Gastrocnemius medialis (tissue), 4 donors: Measurements from ENCODE around the gene OPRPN. TPM values are rescaled to one million over a fixed set of nuclear protein-coding genes. Genes with fewer than 3 reads are reported as not detected.

Experiments used
- ATAC-seq, 2 donors: fragments of 150-250 bp; one replicate each; pipeline ENCODE4 v1.9.1; 2016
- DNase-seq, 2 donors: peaks; one replicate each; pipeline ENCODE4 v3.0.0-alpha.2; 2019
- H3K27ac ChIP-seq, 4 donors: fragments of 200-600 bp; sonication (generic); 1 replicate in 1 of 4; 2 replicates in 3 of 4; pipeline ENCODE4 v1.5.1; 2016 to 2018; ENCODE audit warnings: mild to moderate bottlenecking in 2 of 4, moderate library complexity in 1 of 4
- H3K27me3 ChIP-seq, 3 donors: fragments of 200-600 bp; sonication (generic) in 2 of 3; 1 replicate in 1 of 3; 2 replicates in 2 of 3; pipeline versions ENCODE4 v1.5.1 to v1.6.0; 2016 to 2019; ENCODE audit warnings: mild to moderate bottlenecking in 1 of 3, moderate library complexity in 1 of 3
- H3K36me3 ChIP-seq, 2 donors: fragments of 200-600 bp; sonication (generic) in 1 of 2; one replicate each; pipeline ENCODE4 v1.5.1; 2017 to 2018
- H3K4me1 ChIP-seq, 2 donors: fragments of 200-600 bp; sonication (generic) in 1 of 2; one replicate each; pipeline ENCODE4 v1.5.1; 2016 to 2017; ENCODE audit warnings: mild to moderate bottlenecking in 2 of 2
- H3K4me3 ChIP-seq, 4 donors: fragments of 200-600 bp; sonication (generic) in 3 of 4; 1 replicate in 1 of 4; 2 replicates in 3 of 4; pipeline ENCODE4 v1.5.1; 2016 to 2019; ENCODE audit warnings: mild to moderate bottlenecking in 2 of 4
- H3K9me3 ChIP-seq, 3 donors: fragments of 200-600 bp; sonication (generic) in 2 of 3; 1 replicate in 1 of 3; 2 replicates in 2 of 3; pipeline ENCODE4 v1.5.1; 2016 to 2019
- POLR2A ChIP-seq, 2 donors: fragments of 450-650 bp; IDR thresholded peaks; one replicate each; pipeline ENCODE4 v1.6.1; 2017; ENCODE audit warnings: antibody characterized with exemption in 2 of 2, mild to moderate bottlenecking in 2 of 2, moderate library complexity in 2 of 2
- in situ Hi-C, 4 donors: fragments of 200-750 bp; cut with MboI; loops; one replicate each; pipeline versions ENCODE4 v1.15.0 to v1.8.0; 2017; ENCODE audit warnings: low sequenced_read_pairs in 4 of 4
- intact Hi-C: fragments of 100-400 bp; cut with DNase I; formaldehyde crosslinking; loops from one replicate; pipeline ENCODE4 v1.15.1; 2023; ENCODE audit warnings: low total_unique reads
- total RNA-seq, 4 donors: library from RNA; depleted of rRNA; stranded (reverse); fragments of >200 nt; gene quantifications; one replicate each; pipeline versions ENCODE4 v1.1.0 to v1.2.3, GENCODE V29; 2016
- TF ChIP-seq, protein P1 (sequence below), 5 experiments: fragments of 450-650 bp in 3 of 5; fragments of 200-600 bp in 2 of 5; sonication (generic) in 2 of 5; IDR thresholded peaks in 4 of 5; conservative IDR thresholded peaks in 1 of 5; 1 replicate in 4 of 5; 2 replicates in 1 of 5; pipeline ENCODE4 v1.5.1; 2016 to 2019; ENCODE audit warnings: antibody characterized with exemption in 5 of 5, mild to moderate bottlenecking in 3 of 5, moderate library complexity in 3 of 5

Gene OPRPN
- total RNA-seq, 4 donors from 2014 or later = not detected

DNA sequence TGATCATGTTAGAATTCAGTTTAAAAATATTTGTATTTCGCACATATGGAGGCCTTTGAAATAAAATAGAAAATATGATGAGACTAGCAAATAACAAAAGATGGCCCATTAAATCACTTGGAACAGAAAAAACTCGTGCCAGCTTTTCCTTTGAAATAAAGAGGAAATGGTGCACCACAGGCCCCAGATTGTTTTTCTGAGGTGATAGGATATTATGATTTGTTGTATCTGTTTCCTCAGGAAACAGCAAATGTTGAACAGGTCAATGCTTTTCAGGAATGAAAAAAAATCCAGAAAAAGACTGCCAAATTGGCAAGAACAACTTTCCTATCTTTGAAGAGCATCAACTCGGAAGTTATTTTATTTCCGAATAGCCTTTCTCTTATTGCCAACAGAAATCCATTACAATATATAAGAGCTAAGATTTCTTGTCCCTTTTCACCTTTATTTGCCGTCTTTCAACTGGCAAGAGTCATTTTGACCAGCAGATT, 15.0 kb upstream of the OPRPN start, which contains the start of gene SMR3B:
Gene SMR3B, plus strand, starts transcription at position 441 of the 491 bp plus-strand sequence. CDS start 1,380 bp downstream, outside the sequence.
- H3K27ac ChIP-seq = no peak within 1 kb of the TSS
- H3K36me3 ChIP-seq = no peaks in the 10 kb centered on the region
- TF ChIP-seq, protein P1, sequence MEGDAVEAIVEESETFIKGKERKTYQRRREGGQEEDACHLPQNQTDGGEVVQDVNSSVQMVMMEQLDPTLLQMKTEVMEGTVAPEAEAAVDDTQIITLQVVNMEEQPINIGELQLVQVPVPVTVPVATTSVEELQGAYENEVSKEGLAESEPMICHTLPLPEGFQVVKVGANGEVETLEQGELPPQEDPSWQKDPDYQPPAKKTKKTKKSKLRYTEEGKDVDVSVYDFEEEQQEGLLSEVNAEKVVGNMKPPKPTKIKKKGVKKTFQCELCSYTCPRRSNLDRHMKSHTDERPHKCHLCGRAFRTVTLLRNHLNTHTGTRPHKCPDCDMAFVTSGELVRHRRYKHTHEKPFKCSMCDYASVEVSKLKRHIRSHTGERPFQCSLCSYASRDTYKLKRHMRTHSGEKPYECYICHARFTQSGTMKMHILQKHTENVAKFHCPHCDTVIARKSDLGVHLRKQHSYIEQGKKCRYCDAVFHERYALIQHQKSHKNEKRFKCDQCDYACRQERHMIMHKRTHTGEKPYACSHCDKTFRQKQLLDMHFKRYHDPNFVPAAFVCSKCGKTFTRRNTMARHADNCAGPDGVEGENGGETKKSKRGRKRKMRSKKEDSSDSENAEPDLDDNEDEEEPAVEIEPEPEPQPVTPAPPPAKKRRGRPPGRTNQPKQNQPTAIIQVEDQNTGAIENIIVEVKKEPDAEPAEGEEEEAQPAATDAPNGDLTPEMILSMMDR (IDR thresholded peaks at IDR 0.05 in 4 of 5, conservative IDR thresholded peaks at IDR 0.05 in 1 of 5) = no peak
- TF ChIP-seq POLR2A (IDR thresholded peaks at IDR 0.05) = no peak
- in situ Hi-C loops (no loop called here), intact Hi-C loops (no loop called here)
- ATAC-seq = no peak
- H3K27me3 ChIP-seq = no peaks in the 10 kb centered on the region
- DNase-seq = no peak
- H3K4me1 ChIP-seq = no peaks in the 10 kb centered on the region
- H3K4me3 ChIP-seq = no peak within 1 kb of the TSS
- no peaks in the 10 kb centered on the region for H3K9me3 ChIP-seq

DNA sequence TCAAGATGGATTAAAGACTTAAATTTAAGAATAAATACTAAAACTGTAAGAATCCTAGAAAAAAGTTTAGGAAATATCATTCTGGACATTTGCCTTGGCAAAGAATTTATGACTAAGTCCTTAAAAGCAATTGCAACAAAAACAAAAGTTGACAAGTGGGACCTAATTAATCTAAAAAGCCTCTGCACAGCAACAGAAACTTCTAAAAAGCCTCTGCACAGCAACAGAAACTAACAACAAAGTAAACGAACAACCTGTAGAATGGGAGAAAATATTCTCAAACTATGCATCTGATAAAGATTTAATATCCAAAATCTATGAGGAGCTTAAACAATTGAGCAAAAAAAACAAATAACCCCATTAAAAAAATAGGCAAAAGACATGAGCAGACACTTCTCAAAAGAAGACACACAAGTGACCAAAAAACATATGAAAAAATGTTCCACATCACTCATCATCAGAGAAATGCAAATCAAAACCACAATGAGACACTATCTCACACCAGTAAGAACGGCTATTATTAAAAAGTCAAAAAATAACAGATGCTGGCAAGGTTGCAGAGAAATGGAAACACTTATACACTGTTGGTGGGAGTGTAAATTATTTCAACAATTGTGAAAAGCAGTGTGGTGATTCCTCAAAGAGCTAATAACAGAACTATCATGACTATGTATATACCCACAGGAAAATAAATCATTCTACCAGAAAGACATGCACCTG, 5.5 kb upstream of the OPRPN start:
- DNase-seq (no peak), ATAC-seq (no peak)
- H3K27ac ChIP-seq = no peak overlapping the region
- H3K4me1 ChIP-seq = no peaks in the 10 kb centered on the region
- in situ Hi-C loops = no loop called here
- no peaks in the 10 kb centered on the region for H3K36me3 ChIP-seq
- H3K27me3 ChIP-seq = no peaks in the 10 kb centered on the region
- no peak overlapping the region for H3K4me3 ChIP-seq
- TF ChIP-seq, protein P1 (IDR thresholded peaks at IDR 0.05 in 4 of 5, conservative IDR thresholded peaks at IDR 0.05 in 1 of 5) = no peak
- TF ChIP-seq POLR2A (IDR thresholded peaks at IDR 0.05) = no peak
- no peaks in the 10 kb centered on the region for H3K9me3 ChIP-seq
- intact Hi-C loops = no loop called here

DNA sequence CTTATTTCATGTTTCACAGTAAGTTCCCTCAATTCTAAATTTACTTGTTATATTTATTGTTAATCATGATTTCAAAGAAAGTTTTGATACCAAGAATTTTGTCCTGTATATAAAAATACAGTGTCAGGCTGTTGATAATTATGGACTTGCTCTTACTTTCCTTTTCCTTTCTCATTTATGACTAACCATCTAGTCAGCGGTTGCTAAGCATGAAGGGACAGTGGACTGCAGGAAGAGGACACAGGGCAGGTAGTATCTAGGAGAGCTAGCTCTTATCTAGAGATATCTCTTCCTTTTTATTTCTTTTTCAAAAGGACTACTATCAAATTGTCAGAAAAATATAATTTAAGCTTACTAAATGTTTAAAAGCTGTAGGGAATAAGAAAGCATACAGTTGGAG, 1.6 kb downstream of the OPRPN start:
- no peaks in the 10 kb centered on the region for H3K27me3 ChIP-seq
- intact Hi-C loops = no loop called here
- DNase-seq = no peak
- no peaks in the 10 kb centered on the region for H3K4me1 ChIP-seq
- ATAC-seq = no peak
- in situ Hi-C loops = no loop called here
- no peak overlapping the region for H3K4me3 ChIP-seq
- H3K27ac ChIP-seq = no peak overlapping the region
- H3K36me3 ChIP-seq = no peaks in the 10 kb centered on the region
- no peaks in the 10 kb centered on the region for H3K9me3 ChIP-seq
- no peak for TF ChIP-seq POLR2A (IDR thresholded peaks at IDR 0.05)
- TF ChIP-seq, protein P1 (IDR thresholded peaks at IDR 0.05 in 4 of 5, conservative IDR thresholded peaks at IDR 0.05 in 1 of 5) = no peak

DNA sequence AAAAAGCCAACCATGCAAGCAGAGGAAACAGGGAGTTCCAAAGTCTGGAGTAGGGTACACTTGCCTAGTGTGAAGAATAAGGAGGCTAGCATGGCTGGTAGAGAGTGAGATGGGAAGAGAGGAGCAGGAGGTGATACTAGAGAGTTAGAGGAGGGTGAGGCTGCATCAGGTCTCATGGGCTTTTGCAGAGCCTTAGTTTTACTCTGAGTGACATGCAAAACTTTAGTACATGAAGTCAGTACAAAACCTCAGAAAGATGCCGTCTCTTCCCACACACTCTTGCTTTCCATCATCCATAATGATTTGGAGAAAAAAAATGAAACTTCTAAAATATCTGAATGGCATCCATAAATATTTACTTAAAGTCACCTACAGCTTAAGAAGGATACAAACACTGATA, 5.0 kb downstream of the OPRPN start:
- TF ChIP-seq, protein P1 (IDR thresholded peaks at IDR 0.05 in 4 of 5, conservative IDR thresholded peaks at IDR 0.05 in 1 of 5) = no peak
- TF ChIP-seq POLR2A (IDR thresholded peaks at IDR 0.05) = no peak
- Histone ChIP-seq H3K36me3 (no peaks in the 10 kb centered on the region), H3K4me1 (no peaks in the 10 kb centered on the region), H3K27ac (no peak overlapping the region), H3K9me3 (no peaks in the 10 kb centered on the region), H3K27me3 (no peaks in the 10 kb centered on the region), H3K4me3 (no peak overlapping the region)
- intact Hi-C loops = no loop called here
- no peak for DNase-seq
- in situ Hi-C loops = no loop called here
- no peak for ATAC-seq
